Spleen (tissue), 7 donors: ENCODE results near the gene TEX10.

ENCODE experiments used
- POLR2A ChIP-seq, 3 donors: fragments of 450-650 bp; IDR thresholded peaks; one replicate each; pipeline ENCODE4 v1.5.1; 2017; ENCODE audit warnings: antibody characterized with exemption in 3 of 3, mild to moderate bottlenecking in 1 of 3
- POLR2AphosphoS5 ChIP-seq, 3 donors: sonication (generic); formaldehyde crosslinking; IDR thresholded peaks; one replicate each; pipeline ENCODE4 v1.5.1; 2017; ENCODE audit warnings: antibody characterized with exemption in 3 of 3
- TF ChIP-seq, protein P1 (sequence below), 11 experiments: fragments of 200-600 bp in 7 of 11; fragments of 450-650 bp in 4 of 11; sonication (generic) in 4 of 11; IDR thresholded peaks in 8 of 11; conservative IDR thresholded peaks in 3 of 11; 1 replicate in 7 of 11; 2 replicates in 4 of 11; pipeline versions ENCODE4 v1.4.0 to v1.8.0; 2016 to 2021; ENCODE audit warnings: antibody characterized with exemption in 11 of 11, inconsistent platforms in 4 of 11, mild to moderate bottlenecking in 1 of 11
- donor health status: DM: no; HTN: no; CAD: no; lungs with moderate emphysema.
- donor health status: DM: no; HTN: no; CAD: no.
- donor health status: DM: no; HTN: no; CAD: no.

DNA sequence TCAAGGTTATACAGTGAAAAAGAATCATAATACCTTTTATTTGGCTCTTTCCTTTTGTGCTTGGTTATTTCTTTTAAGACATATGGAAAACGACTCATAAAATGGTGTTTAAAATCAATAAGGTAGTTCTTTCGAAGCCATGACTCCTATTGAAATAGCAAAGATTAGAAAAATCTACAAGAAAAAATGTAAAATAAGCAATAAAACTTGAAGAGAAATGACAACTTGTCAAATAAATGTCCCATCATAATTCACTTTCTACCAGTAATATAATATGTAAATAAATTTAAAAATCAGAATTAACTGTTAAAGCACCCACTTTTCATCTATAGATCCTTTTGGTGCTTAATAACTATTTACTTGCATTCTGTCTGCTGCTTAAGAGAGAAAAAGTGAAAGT, 12.5 kb downstream of the TEX10 start:
- TF ChIP-seq, protein P1, sequence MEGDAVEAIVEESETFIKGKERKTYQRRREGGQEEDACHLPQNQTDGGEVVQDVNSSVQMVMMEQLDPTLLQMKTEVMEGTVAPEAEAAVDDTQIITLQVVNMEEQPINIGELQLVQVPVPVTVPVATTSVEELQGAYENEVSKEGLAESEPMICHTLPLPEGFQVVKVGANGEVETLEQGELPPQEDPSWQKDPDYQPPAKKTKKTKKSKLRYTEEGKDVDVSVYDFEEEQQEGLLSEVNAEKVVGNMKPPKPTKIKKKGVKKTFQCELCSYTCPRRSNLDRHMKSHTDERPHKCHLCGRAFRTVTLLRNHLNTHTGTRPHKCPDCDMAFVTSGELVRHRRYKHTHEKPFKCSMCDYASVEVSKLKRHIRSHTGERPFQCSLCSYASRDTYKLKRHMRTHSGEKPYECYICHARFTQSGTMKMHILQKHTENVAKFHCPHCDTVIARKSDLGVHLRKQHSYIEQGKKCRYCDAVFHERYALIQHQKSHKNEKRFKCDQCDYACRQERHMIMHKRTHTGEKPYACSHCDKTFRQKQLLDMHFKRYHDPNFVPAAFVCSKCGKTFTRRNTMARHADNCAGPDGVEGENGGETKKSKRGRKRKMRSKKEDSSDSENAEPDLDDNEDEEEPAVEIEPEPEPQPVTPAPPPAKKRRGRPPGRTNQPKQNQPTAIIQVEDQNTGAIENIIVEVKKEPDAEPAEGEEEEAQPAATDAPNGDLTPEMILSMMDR (IDR thresholded peaks at IDR 0.05 in 8 of 11, conservative IDR thresholded peaks at IDR 0.05 in 3 of 11): no peak
- TF ChIP-seq POLR2AphosphoS5 (IDR thresholded peaks at IDR 0.05) (no peak), POLR2A (IDR thresholded peaks at IDR 0.05) (no peak)
